NCI-H69 (cell line): ENCODE measurements around the gene NLRC5.
A peak's percentile ranks its signal among the peaks of the same experiment; 100 is the strongest.

Experiments used
- DNase-seq: peaks from one replicate; lab custom pipeline; 2025; lab: John Stamatoyannopoulos, UW

The NLRC5 gene

GRCh38 chr16:57023541-57024249, 34.3 kb downstream of the NLRC5 start:
- DNase-seq: no peak

DNA sequence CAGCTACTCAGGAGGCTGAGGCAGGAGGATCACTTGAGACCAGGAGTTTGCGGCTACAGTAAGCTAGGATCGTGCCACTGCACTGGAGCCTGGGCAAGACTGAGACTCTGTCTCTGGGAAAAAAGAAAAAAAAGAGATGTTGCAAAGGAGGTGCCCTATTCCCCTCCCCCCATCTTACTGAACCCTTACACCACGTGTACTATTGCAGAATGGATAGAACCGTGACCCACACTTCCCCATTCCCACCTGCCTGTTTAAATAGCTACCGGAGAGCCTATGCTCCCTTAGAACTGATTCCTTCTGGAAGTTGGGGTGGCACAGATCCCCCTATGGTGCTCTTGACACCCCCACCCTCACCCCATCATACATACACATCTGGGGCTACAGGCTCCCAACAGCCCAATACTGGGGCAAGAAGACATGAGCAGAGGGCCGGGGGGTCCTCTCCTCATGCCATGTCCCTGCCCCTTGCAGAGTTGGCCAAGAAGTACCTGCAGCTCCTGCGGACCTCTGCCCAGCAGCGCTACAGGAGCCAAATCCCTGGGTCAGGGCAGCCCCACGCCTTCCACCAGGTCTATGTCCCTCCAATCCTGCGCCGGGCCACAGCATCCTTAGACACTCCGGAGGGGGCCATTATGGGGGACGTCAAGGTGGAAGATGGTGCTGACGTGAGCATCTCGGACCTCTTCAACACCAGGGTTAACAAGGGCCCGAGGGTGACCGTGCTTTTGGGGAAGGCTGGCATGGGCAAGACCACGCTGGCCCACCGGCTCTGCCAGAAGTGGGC, 35.7 kb downstream of the NLRC5 start:
- DNase-seq: no peak

- DNase-seq: peak; percentile 5
Observed at GRCh38 chr16:57025941-57026777, 36.8 kb downstream of the NLRC5 start.

DNA sequence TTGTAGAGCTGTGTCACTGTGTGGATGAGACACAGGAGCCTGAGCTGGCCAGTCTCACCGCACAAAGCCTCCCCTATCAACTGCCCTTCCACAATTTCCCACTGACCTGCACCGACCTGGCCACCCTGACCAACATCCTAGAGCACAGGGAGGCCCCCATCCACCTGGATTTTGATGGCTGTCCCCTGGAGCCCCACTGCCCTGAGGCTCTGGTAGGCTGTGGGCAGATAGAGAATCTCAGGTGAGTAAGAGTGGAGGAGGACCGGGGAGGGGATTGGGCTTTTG, 37.4 kb downstream of the NLRC5 start:
- no peak for DNase-seq

DNA sequence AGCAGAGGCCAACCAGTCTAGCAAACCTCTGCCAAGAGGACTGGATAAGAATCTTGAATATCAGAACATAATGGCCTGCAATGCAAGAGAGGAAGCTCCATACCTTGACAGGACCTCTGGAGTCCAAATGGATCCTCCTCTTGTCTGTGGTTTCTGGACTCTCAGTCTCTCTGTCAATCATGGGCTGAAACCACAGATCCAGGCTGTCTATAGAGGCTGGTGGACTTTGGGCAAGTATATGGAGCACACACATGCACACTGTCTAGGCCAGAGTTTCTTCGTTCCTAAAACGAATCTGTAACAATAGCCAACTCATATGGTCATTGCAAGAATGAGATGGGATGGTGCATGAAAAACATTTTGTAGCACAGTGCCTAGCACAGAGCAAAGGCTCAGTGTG, 37.7 kb downstream of the NLRC5 start:
- no peak for DNase-seq

DNA sequence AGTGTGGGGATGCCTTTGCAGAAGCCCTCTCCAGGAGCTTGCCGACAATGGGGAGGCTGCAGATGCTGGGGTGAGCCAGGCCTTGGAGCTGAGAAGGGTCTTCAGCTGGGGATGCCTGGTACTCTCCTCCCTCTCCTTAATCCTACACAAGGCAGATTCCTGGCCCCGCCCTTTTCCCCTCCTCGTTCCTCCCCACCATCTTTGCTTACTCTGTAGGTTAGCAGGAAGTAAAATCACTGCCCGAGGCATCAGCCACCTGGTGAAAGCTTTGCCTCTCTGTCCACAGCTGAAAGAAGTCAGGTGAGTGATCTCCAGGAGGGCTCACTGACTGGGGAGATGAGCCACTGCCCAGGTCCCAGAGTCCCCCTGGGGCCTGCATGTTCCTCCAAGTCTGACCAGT, 38.7 kb downstream of the NLRC5 start:
- DNase-seq: peak; percentile 88

- no peak for DNase-seq
Observed at GRCh38 chr16:57029161-57030160, 40.1 kb downstream of the NLRC5 start.

GRCh38 chr16:57030346-57030902, 41.1 kb downstream of the NLRC5 start:
- DNase-seq: no peak

GRCh38 chr16:57031156-57031555, 41.8 kb downstream of the NLRC5 start:
- no peak for DNase-seq

DNA sequence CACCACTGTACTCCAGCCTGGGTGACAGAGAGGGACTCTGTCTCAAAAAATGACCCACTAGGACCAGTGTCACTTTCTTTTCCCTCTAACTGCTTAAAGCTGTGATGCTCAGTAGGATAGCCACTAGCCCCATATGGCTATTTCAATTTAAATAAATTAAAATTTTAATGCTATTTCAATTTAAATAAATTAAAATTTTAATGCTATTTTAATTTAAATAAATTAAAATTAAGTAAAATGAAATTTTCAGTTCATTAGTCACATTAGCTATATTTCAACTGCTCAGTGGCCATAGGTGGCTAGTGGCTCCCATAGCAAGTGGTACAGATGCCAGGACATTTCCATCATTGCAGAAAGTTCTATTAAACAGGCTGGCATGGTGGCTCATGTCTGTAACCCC, 43.0 kb downstream of the NLRC5 start:
- DNase-seq: no peak

- DNase-seq: no peak
Observed at GRCh38 chr16:57032931-57033330, 43.6 kb downstream of the NLRC5 start.

- DNase-seq: no peak
Observed at GRCh38 chr16:57036315-57036714, 47.0 kb downstream of the NLRC5 start.

GRCh38 chr16:57036945-57037344, 47.6 kb downstream of the NLRC5 start:
- DNase-seq: no peak

- DNase-seq: no peak
Observed at GRCh38 chr16:57038166-57038565, 48.8 kb downstream of the NLRC5 start.

GRCh38 chr16:57039148-57039812, 49.9 kb downstream of the NLRC5 start:
- DNase-seq: no peak

GRCh38 chr16:57041182-57042156, 52.1 kb downstream of the NLRC5 start:
- DNase-seq: no peak

- DNase-seq: no peak
Observed at GRCh38 chr16:57042157-57043111, 53.1 kb downstream of the NLRC5 start.

DNA sequence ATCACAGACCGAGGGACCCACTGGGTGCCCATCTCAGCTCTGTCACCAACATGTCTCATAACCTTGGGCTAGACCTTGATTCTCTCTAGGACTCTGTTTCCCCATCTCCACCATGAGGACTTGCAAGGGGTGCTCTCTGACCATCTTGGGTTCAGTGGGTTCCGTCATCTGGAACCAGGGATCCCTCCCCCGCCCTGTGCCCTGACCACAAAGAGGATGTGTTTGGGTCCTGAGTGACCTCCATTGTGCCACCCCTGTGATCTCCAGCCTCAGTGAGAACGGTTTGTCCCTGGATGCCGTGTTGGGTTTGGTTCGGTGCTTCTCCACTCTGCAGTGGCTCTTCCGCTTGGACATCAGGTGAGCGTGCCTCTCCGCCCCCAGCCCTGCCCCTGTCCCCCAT, 53.9 kb downstream of the NLRC5 start:
- DNase-seq: no peak
